Stimulated activated CD8-positive, alpha-beta memory T cell treated with anti-CD3 and anti-CD28 coated beads, Interleukin-7, amount 100 ng/mL, for 48 hours (primary cell): ENCODE measurements around the gene INPP5A.
"Not testable (repeated sequence)": the region's sequence is repeated elsewhere in the genome, so short reads cannot be mapped to it uniquely, and the experiment has no call there.

ENCODE experiments used
- DNase-seq, 2 donors: peaks; one replicate each; pipeline ENCODE4 v3.0.0-alpha.2; 2020; ENCODE audit warnings: low read depth in 1 of 2; ENCODE audit errors: extremely low read depth in 1 of 2

INPP5A gene

DNA sequence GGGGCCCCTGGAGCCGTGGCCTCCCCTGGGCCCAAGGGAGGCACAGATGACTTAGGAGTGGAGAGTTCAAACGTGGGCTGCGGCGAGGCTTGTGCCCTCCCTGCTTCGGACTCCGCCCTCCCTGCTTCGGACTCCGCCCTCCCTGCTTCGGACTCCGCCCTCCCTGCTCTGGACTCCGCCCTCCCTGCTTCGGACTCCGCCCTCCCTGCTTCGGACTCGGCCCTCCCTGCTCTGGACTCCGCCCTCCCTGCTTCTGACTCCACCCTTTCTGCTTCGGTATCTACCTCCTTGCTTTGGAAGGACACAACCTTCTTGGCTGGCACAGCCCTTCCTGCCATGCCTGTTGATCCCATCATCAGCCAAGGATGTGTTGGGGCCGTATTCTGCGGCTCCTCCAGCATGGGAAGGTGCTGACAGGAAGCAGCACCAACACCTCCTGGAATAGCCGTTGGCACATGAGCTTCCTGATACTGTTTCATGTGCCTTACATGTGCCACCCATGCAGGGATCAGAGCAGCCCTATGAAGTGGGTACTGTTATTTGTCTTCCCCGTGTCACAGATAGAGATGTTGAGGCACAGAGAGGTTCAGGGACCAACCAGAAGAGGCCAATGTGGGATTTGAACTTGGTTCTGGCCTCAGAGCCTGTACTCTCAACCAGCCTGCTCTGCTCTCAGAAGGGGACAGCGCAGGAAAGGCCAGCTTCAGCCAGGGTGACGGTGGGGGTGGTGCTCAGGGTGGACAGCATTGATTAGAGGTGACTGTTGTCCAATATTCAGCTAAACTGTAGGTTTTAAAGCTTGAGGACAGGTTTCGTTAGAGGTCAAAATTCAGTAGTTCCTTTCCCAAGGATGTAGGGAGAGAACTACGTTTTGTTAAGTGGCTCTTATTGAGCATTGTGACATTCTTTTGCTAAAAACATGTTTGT is 133.9 kb downstream of the INPP5A start:
- DNase-seq: no peak

DNA sequence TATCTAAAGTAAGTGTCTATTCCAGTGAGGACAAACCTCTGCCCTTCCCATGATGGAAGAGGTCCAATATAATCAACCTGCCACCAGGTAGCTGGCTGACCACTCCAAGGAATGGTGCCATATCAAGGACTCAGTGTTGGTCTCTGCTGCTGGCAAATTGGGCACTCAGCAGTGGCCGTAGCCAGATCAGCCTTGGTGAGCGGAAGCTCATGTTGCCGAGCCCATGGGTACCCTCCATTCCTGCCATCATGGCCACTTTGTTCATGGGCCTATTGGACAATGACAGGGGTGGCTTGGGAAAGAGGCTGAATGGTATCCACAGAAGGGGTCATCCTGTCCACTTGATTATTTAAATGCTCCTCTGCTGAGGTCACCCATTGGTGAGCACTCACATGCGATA is 136.2 kb downstream of the INPP5A start:
- not testable (repeated sequence) for DNase-seq

DNA sequence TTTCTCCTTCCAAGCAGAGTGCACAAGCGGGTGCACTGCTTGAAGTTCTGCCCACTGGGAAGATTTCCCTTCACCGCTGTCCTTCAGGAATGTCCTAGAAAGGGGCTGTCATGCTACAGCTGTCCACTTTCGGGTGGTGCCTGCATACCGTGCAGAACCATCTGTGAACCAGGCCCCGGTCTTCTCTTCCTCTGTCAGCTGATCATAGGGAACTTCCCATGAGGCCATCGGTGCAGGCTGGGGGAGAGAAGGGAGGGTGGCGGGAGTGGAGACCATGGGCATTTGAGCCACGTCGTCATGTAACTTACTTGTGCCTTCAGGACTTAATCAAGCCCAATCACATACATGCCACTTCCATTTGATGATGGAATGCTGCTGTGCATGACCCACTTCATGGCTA is 136.7 kb downstream of the INPP5A start:
- DNase-seq: no peak

DNA sequence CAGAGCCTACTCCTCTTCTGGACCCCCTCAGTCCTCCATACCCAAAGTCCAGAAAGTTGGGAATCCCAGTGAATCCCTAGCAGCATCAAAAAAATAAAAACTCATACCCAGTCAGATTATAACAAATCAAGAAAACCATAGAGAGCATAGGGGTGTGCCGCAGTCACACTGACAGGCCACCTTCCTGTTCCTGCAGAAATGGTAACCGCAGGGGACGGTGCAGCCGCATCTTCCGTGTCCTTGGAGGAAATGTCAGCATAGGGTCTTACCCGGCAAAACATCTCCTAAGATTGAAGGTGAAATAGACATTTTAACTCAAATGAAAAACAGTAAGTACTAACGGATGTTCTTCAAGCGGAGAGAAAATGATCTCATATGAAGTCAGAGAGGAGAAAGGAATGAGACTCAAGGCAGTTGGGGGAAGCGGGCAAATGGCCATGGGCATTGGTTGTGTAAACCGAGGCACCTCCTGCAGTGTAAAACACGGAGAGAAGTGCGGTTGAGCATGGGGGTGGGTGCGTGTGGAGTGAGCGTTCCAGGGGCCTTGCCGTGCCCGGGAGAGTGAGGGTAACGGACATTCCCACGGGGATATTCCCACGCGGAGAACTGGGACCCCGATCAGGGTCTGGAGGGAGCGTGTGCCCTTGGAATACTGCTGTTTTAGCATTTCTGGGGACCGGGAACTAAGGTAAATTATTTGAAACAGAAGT is 137.6 kb downstream of the INPP5A start:
- DNase-seq: no peak

DNA sequence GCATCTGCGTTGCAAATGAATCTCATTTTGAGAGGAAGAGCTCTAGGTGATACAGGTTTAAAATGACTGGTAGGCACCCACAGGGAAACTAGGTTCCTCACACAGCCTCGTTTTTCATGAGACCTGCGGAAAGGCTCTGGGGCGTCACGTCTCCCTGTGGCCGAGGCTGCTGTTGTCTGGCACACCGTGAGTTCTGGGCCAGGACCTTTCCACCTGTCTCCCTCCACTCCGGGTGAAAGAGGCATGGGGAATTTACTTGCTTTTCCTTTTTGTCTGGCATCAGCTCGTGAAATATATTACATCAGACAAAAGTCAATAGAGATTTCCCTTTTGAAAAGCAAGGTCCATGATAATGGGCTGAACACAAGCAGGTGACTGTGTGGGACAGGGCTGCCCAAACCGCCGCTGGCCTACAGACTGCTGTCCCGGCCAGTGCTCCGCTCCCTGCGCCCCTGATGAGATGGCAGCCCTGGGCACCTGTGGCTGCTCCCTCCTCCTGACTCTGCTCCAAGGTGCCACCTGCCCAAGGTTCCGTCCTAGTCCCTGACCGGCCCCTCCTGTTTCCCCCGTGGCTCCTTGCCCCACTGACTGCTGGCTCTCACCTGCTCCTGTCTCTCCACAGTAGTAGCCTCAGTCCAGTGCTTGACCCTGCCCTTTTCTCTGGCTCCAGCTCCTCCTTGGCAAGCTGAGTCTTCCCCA is 138.8 kb downstream of the INPP5A start:
- no peak for DNase-seq

DNA sequence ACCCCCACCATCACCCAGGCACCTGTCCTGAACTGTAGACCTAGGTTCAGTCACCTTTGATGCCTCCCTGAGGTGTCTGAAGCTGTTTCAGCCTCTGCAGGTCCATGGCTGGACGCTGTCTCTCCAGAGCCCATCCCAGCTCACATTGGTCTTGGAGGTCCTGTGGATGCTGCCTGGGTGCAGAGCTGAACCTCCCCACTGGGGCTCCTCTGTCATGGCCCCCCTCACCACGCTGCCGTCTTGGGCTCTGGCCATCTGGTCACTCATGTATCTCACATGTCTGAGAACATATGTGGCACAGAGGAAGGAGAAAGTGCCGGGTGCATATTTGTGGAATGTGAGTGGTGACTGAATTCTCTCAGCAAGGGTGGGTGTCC is 139.5 kb downstream of the INPP5A start:
- DNase-seq: no peak

DNA sequence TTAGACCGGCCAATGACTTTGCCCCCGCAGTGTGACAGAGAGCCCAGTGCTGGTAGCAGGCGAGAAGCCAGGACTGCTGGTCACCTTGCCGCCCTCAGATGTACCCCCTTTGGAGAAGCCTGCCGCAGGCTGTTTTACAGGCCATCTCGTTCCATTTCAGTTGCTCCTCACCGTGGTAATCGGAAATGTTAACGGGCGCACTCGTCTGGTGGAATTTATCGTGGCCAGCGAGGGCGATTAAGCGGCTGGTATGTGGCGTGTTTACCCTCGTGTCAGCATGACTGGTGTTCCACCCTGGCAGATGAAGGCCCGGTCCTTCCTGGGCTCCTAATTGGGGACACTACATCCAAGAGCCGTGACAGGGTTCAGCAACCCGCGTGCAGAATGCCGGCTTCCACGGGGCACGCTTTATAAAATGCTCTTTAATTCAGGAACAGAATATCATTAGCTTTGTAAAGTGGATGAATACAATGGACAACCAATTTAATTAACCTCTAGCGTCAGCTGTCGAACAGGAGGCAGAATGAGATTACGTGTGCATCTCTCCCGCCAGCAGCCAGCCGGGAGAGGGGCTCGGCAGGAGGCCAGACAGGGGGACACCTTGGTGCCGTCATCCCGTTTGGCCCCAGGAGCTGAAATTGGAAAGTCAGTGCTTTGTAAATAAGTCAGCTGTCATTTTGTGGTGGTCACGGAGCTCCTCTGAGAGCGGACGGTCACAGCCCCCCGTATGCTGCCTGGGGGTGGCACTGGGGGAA is 140.1 kb downstream of the INPP5A start:
- no peak for DNase-seq

DNA sequence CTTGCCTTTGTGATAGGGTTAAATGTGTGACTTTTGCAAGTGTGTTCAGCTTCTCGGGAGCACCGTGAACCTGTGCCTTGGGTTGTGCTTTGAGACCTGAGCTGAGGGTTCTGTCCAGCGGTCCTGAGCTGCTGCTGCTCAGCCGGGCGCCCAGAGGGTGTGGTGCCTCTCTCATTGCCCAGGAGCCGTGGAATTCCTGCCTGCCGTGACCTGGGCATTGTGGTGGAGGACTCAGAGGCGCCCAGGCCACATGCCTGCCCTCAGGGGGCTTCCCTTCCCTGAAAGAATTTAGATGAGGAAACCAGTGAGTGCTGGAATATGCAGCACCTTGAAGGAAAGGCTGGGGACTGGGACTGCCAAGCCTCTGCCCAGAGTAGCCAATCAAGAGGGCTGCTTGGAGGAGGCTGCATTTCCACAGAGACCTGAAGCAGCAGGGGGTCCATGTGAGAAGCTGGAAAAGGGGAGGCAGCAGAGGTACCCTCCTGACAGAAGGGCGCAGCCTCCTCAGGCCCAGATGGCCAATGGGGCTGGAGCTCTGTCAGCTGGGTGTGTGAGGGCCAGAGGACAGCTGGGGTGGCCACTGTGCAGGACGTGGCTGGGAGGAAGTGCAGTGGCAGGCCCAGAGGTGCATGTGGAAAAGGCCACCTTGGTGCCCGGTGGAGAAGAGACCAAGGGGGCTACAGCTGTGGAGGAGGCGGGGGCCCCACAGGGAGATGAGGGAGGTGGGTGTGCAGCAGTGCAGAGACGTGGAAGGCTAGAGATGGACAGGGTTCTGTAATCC is 141.0 kb downstream of the INPP5A start:
- DNase-seq: no peak

DNA sequence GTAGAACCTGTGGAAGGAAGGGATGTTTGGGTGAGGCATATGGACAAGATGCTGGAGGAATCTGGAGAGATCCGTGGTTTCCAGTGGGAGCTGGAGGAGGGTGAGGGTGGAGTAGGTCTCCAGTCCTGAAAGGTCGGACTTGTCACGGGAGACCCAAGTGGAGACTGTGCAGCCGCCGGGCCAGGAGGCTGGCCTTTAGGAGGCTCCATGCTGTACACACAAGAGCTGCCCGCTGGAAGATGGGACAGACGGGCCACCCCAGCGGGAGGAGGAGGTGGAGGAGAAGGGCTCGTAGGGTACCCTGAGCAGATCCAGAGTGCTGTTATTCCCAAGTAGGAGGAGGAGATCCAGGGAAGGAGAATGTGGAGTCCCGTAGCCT is 141.6 kb downstream of the INPP5A start:
- no peak for DNase-seq

DNA sequence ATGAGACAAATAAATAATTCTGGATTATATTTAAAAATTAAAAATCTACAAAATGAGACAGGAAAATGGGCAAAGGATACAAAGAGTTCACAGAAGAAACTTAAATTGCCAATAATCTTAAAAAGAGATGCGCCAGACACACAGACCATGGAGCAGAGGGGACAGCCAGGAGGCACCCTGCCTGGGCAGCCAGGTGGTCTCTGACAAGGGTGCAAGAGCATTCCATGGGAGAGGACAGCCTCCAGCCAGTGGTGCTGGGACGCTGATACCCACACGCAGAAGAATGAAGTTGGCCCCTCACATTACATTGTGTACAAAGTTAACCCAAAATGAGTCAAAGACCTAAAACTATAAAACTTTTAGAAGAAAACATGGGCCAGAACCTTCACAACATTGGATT is 142.1 kb downstream of the INPP5A start:
- no peak for DNase-seq

DNA sequence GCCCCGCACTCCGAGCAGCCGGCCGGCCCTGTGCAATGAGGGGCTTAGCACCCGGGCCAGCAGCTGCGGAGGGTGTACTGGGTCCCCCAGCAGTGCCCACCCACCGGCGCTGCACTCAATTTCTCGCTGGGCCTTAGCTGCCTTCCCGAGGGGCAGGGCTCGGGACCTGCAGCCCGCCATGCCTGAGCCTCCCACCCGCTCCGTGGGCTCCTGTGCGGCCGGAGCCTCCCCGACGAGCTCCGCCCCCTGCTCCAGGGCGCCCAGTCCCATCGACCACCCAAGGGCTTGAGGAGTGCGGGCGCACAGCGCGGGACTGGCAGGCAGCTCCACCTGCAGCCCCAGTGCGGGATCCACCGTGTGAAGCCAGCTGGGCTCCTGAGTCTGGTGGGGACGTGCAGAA is 143.2 kb downstream of the INPP5A start:
- not testable (repeated sequence) for DNase-seq

DNA sequence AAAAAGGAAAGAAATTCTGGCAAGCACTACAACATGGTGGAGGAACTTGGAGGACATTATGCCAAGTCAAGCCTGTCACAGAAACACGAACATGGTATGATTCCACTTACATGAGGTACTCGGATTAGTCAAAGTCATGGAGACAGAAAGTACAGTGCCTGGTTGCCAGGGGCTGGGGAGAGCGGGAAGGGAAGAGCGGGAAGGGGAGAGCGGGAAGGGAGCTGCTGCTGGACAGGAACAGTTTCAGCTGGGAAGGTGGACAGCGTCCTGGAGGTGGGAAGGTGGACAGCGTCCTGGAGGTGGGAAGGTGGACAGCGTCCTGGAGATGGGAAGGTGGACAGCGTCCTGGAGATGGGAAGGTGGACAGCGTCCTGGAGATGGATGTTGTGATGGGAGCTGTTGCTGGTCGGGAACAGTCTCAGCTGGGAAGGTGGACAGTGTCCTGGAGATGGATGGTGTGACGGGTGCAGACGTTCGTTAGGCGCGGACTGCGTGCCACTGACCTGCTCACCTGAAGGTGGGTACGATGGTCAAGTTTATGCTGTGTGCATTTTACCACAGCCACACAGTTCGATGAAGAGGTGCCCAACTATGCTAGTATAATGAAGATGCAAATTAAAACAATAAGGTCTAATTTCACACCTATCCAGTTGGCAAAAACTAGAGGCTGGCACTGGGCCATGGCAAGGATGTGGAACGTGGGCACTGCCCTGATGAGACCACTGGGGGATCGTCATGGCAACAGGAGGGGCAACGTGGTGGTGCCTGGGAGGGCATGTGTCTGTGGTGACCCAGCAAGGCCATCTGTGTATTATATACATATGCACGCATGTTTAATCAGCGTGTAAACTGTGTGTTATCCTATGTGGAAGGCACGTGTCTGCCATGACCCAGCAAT is 144.5 kb downstream of the INPP5A start:
- no peak for DNase-seq

DNA sequence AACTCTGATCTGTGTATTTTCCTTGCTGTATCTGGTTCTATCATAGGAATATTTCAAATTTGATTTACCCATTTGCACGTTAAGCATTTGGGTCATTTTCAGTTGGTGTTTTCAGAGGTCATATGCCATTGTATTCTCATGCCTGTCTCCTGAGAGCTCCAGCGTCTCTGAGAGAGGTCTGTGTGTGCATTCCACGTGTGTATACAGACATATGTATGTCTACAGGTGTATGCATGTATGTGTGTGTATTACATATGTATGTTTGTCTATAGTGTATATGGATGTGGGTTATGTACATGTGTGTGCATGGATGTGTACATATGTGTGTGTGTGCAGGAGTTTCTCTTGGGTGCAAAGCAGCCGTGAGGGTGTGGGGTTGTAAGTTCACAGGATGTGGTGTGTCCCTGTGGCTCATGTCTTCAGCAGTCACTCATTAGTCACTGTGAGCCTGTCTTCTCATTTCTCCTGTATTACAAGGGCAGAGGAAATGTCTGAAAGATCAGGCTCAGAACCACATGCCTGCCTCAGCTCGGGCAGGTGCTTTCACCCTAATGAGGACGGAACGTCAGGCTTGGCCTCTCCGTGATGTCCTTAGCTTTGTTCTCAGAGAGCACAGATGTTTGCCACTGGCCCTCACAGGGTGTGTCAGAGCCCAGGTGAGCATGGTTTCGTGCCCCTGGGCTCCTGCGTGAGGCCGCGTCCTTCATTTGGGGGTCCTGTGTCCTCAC is 146.7 kb downstream of the INPP5A start:
- peak; percentile 16 to 28 for DNase-seq

DNA sequence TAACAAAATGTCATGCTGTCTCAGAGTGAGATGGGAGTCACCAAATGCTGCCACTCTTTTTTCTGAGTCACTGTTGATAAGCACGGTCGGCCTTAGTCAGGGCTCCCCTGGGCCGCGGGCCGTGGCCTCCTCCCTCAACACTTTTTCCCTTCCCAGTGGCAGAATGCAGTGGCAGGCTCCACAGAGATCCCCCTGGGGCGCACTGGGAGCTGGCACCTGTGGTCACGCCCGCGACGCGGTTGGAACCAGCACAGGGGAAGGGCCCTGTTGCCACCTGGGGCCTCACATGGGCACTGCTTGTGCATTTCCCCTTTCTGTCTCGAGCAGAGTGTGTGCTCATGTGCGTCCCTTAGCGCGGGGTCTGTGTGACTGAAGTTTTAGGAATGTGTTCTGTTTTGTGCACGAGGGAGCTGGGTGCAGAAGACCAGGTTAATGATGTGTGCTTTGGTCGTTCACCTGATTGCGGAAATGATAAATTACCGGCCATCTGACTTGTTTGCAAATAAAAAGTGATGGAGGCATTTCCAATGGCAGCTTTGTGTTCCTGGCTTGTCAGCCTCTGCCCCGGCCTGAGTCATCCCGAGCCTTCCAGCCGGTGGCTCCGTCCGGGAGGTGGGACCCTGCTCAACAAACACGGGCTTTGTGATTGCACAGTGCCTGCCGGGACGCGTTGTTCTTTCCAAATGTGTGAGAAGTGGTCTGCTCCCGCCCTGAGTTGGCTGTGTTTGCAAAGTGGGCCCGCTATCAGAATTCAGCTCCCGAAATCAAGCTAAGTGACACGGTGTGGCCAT is 147.7 kb downstream of the INPP5A start:
- peak in 1 of 2 donors; percentile 10 for DNase-seq

DNA sequence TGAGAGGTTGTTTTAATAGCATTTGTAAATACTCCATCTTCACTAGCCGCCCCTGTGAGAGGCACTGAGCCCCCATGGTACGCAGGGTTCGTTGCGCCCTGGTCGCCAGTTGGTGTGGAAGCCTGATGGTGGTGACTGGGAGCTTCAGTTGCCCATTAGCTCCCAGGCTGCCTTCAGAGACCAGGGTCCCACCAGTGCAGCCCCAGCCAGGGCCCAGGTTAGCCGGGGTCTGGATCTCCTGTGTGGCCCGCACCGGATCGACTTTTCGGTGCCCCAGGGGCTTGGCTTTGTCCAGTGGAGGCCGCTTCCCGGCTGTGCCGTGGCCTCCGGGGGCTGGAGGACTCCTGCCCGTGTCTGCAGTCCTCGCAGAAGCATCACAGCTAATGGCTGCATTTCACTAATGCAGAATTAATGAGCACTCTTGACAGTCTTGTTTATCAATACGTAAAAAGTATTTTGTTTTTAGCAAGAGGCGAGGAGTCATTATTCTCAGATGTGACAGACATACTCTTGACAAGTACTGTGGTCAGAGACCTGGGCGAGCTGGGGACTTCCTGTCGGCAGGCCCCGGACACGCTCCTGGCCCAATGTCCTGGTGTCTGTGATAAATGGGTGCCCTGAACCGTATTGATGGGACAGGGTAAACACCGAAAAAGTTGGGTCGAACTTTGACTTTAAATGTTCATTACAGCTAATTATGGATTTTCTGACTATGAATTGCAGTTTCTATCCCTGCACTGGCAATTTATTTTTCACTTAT is 148.5 kb downstream of the INPP5A start:
- no peak for DNase-seq

DNA sequence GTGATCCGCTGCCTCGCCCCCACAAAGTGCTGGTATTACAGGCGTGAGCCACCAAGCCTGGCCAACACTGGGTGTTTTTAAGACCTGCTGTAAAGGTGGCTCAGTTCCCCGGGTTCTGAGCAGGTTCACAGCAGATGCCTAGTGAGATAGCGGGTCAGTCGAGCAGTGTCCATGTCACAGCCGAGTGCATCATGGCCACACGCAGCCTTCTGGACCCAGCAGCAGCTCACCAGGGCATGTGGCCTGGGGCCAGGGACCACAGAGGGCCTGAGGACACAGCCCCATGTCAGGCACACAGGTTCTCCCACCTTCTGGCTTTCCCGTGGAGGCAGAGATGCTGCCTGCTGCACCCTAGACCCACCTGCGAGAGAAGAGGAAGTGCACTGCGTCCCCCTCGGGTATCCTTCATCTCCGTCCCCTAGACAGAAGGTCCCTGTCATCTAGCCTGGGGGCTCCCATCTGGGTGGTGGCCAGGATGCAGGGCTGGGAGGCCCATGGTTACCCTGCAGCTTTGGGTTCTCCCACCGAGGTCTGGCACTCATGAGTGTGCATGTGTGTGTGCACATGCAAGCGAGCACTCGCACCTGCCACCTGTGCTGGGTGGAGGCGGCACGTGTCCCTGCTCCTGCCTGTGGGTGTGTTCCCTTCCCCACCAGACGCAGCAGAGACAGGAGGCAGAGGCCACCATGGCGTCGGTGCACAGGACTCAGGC is 149.8 kb downstream of the INPP5A start:
- no peak for DNase-seq
